ENCODE data around the gene RAB28.
A peak's percentile ranks its signal among the peaks of the same experiment; 100 is the strongest.

The RAB28 gene

GRCh38 chr4:13504374-13504773, 20.2 kb upstream of the RAB28 start:
- DNase-seq: no peak

- DNase-seq: no peak
These were observed 14.3 kb upstream of the RAB28 start for GRCh38 chr4:13498469-13498868.

GRCh38 chr4:13496605-13497004, 12.5 kb upstream of the RAB28 start:
- DNase-seq: no peak

- DNase-seq: no peak
These were observed 11.6 kb upstream of the RAB28 start for GRCh38 chr4:13495753-13496152.

GRCh38 chr4:13493793-13494192, 9.7 kb upstream of the RAB28 start:
- no peak for DNase-seq

- DNase-seq: no peak
These were observed 8.6 kb upstream of the RAB28 start for GRCh38 chr4:13492747-13493146.

GRCh38 chr4:13484749-13485221, 645 bp upstream of the RAB28 start:
- no peak for DNase-seq

GRCh38 chr4:13483768-13484121, 395 bp downstream of the RAB28 start:
- DNase-seq: peak; percentile 32

- DNase-seq: no peak
These were observed 888 bp downstream of the RAB28 start for GRCh38 chr4:13483136-13483767.

GRCh38 chr4:13481569-13481968, 2.6 kb downstream of the RAB28 start:
- DNase-seq: no peak

- DNase-seq: no peak
These were observed 5.4 kb downstream of the RAB28 start for GRCh38 chr4:13478707-13479106.

GRCh38 chr4:13478131-13478530, 6.0 kb downstream of the RAB28 start:
- DNase-seq: no peak

GRCh38 chr4:13476915-13477314, 7.2 kb downstream of the RAB28 start:
- no peak for DNase-seq

- no peak for DNase-seq
These were observed 8.0 kb downstream of the RAB28 start for GRCh38 chr4:13476152-13476551.

- no peak for DNase-seq
These were observed 12.7 kb downstream of the RAB28 start for GRCh38 chr4:13471400-13471799.

GRCh38 chr4:13470379-13470778, 13.8 kb downstream of the RAB28 start:
- no peak for DNase-seq

GRCh38 chr4:13464973-13465372, 19.2 kb downstream of the RAB28 start:
- DNase-seq: no peak

- DNase-seq: no peak
These were observed 19.6 kb downstream of the RAB28 start for GRCh38 chr4:13464543-13464942.

GRCh38 chr4:13461191-13461905, 22.8 kb downstream of the RAB28 start:
- no peak for DNase-seq

- DNase-seq: no peak
These were observed 28.7 kb downstream of the RAB28 start for GRCh38 chr4:13455411-13455810.

- no peak for DNase-seq
These were observed 29.4 kb downstream of the RAB28 start for GRCh38 chr4:13454786-13455185.

GRCh38 chr4:13452927-13453579, 31.1 kb downstream of the RAB28 start:
- no peak for DNase-seq

GRCh38 chr4:13449590-13449989, 34.5 kb downstream of the RAB28 start:
- DNase-seq: no peak
